ENCODE measurements around the gene LBHD2.

Gene LBHD2

DNA sequence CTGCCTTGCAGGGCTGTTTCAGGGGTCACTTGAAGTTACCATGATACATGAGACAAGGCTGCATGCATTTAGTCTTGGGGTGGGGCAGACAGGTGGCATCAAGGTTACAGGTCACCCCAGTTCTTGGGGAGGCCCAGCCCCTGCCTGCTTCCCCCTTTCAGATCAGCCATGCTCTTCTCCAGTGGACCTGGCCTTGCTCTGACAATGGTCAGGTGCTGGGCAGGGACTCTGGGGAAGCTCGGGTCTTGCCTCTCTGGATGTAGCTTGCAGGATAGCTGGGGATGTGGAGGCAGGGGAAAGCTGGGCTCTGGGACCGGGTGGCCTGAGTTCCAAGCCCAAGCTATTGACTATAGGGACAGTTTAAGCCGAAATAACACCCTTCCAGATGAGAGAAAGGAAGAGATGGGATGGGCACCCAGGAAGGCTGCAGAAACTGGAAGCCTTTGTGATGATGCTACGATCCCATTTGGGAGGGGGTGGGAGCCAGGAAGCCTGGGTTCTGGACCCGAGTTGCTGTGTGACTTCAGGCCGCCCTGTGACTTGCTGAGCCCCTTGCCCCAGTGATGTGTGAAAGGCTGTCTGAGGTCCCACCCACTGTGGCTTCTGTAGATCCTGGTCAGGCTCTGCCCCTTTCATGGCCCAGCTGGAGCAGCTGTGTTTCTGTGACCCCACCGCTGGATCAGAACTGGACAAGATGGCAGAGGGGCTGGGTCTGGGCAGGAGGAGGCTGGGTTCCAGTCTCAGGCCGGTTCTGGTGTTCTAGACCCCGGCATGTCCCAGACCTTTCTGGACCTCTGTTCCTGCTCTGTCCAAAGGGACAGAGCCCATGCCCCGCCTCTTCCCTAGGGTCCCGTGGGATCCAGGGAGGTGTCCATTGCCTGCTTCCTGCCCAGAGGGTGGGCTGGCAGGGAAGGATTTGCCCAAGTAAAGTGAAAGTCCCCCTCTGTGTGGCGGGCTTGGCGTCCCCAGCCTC is 41.4 kb downstream of the LBHD2 start:
- in situ Hi-C loops (cut with MboI; ENCODE audit: low pct_unique_long_range_greater_than_20kb, low sequenced_read_pairs): no loop called here
- no peak for DNase-seq

DNA sequence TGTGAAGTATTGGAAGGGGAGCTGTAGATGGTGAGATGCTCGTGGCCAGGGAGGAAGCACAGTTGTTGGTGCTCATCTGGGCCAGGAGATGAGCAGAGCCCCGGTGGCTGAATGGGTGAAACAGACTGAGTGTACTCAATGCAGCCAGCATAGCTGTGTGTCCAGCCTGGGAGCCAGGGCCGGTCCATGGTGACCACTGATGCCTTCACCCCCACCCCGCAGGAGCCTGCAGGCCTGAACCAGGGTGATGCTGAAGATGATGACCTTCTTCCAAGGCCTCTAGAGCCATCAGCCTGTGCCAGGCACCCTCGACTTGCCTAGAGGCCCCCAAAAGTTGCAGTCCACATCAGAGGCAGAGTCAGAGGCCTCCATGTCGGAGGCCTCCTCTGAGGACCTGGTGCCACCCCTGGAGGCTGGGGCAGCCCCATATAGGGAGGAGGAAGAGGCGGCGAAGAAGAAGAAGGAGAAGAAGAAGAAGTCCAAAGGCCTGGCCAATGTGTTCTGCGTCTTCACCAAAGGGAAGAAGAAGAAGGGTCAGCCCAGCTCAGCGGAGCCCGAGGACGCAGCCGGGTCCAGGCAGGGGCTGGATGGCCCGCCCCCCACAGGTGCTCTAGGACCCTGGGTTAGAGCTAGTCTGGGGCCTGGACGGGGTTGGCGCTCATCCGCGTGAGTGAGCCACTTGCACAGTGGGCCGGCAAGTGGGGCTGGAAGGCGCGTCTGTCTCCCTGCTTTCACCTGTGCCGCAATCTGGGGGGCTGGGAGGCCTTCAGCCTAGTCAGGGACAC is 42.3 kb downstream of the LBHD2 start:
- in situ Hi-C loops (cut with MboI; ENCODE audit: low pct_unique_long_range_greater_than_20kb, low sequenced_read_pairs): no loop called here
- DNase-seq: no peak

DNA sequence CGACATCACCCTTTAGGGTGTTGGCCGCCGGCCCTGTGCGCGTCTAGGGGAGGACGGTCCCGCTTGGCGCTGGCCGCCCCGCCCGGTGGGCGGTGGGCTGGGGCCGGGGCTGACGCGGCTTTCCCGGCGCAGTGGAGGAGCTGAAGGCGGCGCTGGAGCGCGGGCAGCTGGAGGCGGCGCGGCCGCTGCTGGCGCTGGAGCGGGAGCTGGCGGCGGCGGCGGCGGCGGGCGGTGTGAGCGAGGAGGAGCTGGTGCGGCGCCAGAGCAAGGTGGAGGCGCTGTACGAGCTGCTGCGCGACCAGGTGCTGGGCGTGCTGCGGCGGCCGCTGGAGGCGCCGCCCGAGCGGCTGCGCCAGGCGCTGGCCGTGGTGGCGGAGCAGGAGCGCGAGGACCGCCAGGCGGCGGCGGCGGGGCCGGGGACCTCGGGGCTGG is 42.9 kb downstream of the LBHD2 start:
- DNase-seq: no peak

DNA sequence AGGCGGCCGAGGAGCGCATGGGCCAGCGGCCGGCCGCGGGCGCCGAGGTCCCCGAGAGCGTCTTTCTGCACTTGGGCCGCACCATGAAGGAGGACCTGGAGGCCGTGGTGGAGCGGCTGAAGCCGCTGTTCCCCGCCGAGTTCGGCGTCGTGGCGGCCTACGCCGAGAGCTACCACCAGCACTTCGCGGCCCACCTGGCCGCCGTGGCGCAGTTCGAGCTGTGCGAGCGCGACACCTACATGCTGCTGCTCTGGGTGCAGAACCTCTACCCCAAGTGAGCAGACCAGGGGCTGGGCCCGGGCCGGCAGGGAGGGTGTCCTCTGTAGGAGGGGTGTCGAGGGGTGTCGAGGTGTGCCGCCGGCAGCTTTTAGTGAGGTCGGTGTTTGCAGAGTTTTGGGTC is 43.3 kb downstream of the LBHD2 start:
- in situ Hi-C loops (cut with MboI; ENCODE audit: low pct_unique_long_range_greater_than_20kb, low sequenced_read_pairs): no loop called here

More for the DNA sequence above, 42.9 kb downstream of the LBHD2 start:
- in situ Hi-C loops (cut with MboI; ENCODE audit: low pct_unique_long_range_greater_than_20kb, low sequenced_read_pairs): no loop called here

DNA sequence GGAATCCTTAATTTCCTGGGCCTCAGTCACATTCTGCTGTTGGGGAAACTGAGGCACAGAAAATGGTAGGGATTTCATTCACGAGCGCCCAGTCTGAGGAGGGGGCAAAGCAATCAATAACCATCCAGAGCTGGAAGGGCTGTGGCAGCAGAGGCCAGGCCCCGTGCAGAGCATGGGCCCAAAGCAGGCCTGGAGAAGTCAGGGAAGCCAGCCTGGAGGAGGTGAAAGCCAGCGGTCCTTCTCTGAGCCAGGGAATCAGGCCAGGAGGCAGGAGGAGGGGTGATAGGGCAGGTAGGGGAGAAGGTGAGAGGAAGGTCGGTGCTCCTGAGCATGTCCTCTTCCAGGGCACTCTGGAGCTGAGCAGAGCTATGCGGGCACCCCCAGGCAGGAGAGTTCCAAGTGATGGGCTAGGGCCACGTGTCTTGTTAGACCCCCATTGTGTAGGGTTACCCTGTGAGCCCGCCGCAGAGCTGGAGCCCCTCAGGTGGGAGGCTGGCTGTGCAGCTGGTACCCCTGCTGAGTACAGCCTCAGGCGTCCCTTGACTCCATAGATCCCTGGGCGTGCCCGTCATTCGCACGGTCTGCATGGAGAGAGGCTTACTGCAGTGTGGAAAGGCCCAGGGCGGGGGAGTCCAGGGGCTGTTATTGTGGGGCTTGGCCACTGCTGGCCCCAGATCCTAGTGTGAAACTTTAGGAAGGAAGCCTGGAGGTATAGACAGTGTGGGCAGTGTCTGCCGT is 44.0 kb downstream of the LBHD2 start:
- in situ Hi-C loops (cut with MboI; ENCODE audit: low pct_unique_long_range_greater_than_20kb, low sequenced_read_pairs): no loop called here
- no peak for DNase-seq

More for the DNA sequence above, 43.3 kb downstream of the LBHD2 start:
- no peak for DNase-seq

DNA sequence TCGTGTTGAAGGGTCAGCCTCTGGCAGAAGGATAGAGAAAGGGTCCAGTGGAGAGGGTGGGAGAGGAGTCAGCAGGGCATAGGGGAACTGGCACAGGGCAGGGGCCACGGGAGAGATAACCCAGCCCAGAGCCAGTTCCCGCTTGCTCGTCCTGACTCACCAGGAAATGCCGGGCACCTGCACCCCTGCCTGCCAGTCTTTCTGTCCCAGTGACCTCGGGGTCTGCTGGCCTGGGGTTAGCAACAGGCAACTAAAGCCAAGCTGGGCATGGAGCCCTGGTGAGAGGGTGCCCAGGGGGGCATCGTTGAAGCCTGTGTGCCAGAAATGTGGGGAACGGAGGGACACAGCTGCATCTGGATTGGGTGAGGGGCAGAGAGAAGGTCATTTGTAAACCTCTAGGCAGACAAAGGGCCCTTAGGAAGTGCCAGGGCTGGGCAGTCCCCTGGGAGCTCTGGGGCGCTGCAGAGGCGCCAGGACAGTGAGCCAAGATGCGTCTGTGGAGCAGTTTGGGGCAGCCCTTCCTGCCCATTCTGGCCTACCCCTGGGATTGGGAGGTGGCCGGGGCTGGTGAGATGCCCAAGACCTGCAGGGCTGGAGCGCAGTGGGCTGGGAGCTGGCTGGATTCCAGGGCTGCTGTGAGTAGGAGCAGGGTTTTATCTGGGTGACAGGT is 44.8 kb downstream of the LBHD2 start:
- in situ Hi-C loops (cut with MboI; ENCODE audit: low pct_unique_long_range_greater_than_20kb, low sequenced_read_pairs): no loop called here

DNA sequence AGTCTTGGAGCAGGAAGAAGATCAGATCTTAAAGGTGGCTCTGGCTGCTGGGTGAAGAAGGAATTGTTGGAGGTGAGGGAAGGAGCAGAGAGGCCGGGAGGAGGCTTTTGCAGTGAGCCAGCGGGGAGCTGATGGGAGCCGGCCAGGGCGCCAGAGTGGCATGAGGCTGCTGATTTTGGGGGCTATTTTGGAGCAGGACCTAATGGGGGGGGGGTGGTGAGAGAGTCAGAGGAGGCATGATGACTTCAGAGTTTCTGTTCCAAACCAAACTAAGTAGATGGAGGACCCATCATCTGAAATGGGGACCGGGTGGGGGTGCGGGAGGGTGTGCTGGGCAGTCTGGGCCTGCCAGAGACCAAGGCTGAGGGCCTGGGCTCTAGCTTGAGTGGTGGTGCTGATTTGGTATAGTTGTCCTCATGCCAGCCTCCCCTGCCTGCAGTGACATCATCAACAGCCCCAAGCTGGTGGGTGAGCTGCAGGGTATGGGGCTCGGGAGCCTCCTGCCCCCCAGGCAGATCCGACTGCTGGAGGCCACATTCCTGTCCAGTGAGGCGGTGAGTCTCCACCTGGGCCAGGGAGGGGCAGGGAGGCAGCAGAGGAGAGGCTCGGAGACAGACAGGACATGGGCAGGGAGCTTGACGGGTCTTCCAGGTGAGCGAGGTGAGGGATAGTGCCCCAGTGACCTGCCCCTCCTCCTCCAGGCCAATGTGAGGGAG is 45.4 kb downstream of the LBHD2 start:
- in situ Hi-C loops (cut with MboI; ENCODE audit: low pct_unique_long_range_greater_than_20kb, low sequenced_read_pairs): no loop called here
- no peak for DNase-seq

More for the DNA sequence above, 44.8 kb downstream of the LBHD2 start:
- no peak for DNase-seq

DNA sequence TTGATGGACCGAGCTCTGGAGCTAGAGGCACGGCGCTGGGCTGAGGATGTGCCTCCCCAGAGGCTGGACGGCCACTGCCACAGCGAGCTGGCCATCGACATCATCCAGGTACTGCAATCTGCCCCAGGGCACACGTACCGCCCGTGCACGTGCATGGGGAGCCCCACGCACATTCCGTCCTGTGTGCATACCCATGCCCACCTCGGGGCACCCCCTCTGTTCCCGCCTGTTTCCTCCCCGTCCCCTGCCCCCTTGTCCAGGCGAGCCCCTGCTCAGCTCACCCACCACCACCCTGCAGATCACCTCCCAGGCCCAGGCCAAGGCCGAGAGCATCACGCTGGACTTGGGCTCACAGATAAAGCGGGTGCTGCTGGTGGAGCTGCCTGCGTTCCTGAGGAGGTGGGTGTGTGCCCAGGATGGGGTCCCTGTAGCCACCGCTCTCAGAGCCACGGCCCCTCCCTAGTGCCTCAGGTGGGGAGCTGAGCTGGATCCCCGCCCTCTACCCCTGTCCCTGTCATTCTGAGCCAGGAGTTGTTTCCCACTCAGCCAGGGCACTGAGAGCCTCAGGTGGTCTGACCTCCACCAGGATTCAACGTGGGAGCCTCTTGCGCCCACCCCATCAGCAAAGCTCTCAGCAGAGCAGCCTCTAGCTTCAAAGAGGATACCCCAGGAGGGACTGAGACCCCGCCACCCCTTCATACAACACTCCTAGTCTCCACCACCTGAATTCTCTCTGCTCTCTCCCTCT is 46.2 kb downstream of the LBHD2 start:
- in situ Hi-C loops (cut with MboI; ENCODE audit: low pct_unique_long_range_greater_than_20kb, low sequenced_read_pairs): no loop called here
- no peak for DNase-seq

DNA sequence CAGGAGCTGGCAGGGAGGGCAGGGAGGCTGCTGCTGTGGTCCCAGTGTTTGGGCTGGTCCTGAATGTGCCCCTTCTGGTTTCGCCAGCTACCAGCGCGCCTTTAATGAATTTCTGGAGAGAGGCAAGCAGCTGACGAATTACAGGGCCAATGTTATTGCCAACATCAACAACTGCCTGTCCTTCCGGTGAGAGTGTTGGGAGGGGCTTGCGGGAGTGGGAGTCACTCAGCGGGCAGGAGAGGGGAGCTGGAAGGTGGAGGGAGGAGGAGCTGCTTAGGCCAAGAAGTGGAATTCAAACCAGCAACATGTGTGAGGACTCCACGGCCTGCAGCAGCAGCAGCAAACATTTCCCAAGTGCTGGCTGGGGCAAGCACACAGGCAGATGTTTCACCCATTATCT is 47.0 kb downstream of the LBHD2 start:
- DNase-seq: no peak
- in situ Hi-C loops (cut with MboI; ENCODE audit: low pct_unique_long_range_greater_than_20kb, low sequenced_read_pairs): no loop called here

DNA sequence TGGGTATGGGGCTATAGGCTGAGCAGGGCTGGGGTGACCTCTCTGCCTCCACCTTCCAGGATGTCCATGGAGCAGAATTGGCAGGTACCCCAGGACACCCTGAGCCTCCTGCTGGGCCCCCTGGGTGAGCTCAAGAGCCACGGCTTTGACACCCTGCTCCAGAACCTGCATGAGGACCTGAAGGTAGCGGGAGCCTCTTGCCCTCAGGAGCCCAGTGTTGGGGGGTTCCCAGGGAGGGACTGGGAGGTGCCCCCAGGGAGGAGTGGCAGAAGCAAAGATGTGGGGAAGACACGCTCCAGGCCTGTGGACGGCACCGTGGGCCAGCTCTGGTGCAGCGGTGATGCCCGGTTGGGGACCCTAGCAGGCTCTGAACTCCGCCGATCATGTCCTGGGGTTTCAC is 47.6 kb downstream of the LBHD2 start:
- DNase-seq: no peak
- in situ Hi-C loops (cut with MboI; ENCODE audit: low pct_unique_long_range_greater_than_20kb, low sequenced_read_pairs): no loop called here

DNA sequence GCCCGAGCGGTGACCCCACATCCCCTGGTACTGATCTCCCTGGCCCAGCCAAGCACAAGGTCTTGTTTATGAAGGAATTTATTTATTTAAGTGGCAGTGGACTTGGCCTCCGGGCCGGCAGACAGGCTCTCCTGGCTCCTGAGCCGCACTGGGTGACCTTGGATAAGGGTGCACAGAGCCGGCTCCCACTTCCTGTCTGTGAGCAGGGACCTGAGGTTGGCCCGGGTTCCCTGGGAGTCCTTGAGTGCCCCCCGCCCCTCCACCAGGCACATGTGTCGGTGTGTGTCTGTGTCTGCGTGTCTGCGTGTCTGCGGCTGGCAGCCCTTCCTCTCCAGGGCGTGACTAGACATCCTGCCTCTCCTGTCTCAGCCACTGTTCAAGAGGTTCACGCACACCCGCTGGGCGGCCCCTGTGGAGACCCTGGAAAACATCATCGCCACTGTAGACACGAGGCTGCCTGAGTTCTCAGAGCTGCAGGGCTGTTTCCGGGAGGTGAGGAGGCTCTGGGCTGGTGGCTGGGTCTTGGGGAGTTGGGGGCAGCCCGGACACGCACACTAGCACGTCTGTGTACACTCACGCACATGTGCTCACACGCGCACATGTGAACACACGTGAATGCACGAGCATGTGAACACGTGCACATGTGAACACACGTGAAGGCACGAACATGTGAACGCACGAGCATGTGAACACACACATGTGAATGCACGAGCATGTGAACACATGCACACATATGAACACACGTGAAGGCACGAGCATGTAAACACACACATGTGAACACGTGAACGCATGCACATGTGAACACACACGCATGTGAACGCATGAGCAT is 48.6 kb downstream of the LBHD2 start:
- no peak for DNase-seq
- in situ Hi-C loops (cut with MboI; ENCODE audit: low pct_unique_long_range_greater_than_20kb, low sequenced_read_pairs): no loop called here

DNA sequence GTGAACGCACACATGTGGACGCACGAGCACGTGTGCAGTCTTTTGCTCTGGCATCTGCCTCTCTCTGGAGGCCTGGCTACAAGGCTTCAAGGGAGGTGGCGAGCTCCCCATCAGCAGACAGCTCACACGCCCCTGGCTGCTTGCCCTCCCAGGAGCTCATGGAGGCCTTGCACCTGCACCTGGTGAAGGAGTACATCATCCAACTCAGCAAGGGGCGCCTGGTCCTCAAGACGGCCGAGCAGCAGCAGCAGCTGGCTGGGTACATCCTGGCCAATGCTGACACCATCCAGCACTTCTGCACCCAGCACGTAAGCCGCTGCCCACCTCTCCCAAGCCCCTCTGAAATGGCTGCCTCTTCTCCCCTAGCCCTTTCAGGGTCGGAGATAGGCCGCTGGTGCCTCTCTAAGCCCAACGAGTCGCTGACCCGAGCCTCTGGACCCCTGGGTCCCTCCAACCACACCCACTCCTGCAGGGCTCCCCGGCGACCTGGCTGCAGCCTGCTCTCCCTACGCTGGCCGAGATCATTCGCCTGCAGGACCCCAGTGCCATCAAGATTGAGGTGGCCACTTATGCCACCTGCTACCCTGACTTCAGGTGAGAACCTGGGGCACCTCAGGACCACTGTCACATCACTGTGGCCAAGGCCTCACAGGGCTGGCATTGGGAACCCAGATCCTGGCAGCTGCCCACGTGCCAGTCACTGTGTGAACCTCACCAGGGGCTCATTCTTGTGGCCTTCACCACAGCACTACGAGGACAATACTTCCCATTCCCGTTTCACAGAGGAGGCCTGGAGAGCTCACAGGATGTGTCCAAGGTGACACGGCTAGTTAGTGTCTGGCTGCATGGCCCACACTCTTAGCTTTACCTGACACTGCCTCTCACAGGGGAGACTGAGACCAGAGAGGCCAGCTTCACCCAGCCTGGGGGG is 49.5 kb downstream of the LBHD2 start:
- DNase-seq: no peak
- in situ Hi-C loops (cut with MboI; ENCODE audit: low pct_unique_long_range_greater_than_20kb, low sequenced_read_pairs): no loop called here

DNA sequence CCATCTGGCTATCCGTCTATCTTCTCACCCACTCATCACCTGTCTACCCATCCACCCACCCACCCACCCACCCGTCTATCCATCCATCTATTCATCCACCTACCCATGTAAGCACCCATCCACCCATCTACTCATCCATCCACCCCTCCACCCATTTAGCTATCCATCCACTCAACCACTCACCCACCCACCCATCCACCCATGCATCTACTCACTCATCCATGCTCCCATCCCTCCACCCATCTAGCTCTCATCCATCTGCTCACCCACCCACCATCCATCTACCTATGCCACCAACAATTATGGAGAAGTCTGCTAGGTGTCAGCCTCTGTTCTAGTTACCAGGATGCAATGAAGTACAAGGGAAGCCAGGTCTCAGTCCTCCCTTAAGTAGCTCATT is 50.4 kb downstream of the LBHD2 start:
- no peak for DNase-seq
- in situ Hi-C loops (cut with MboI; ENCODE audit: low pct_unique_long_range_greater_than_20kb, low sequenced_read_pairs): no loop called here

DNA sequence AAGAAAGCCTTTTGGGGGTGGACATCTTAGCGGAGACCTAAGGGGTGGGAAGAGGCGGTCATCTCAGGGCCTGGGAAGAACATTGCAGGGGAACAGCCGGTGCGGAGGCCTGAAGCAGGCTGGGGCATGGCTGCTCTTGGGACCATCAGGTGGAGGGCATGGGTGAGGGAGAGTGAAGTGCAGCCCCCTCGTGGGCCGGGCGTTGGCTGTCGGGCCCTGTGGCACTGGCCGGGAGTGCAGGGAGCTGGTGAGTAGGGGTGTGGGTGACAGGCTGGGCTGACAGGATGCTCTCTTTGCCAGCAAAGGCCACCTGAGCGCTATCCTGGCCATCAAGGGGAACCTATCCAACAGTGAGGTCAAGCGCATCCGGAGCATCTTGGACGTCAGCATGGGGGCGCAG is 50.9 kb downstream of the LBHD2 start:
- no peak for DNase-seq
- in situ Hi-C loops (cut with MboI; ENCODE audit: low pct_unique_long_range_greater_than_20kb, low sequenced_read_pairs): no loop called here

DNA sequence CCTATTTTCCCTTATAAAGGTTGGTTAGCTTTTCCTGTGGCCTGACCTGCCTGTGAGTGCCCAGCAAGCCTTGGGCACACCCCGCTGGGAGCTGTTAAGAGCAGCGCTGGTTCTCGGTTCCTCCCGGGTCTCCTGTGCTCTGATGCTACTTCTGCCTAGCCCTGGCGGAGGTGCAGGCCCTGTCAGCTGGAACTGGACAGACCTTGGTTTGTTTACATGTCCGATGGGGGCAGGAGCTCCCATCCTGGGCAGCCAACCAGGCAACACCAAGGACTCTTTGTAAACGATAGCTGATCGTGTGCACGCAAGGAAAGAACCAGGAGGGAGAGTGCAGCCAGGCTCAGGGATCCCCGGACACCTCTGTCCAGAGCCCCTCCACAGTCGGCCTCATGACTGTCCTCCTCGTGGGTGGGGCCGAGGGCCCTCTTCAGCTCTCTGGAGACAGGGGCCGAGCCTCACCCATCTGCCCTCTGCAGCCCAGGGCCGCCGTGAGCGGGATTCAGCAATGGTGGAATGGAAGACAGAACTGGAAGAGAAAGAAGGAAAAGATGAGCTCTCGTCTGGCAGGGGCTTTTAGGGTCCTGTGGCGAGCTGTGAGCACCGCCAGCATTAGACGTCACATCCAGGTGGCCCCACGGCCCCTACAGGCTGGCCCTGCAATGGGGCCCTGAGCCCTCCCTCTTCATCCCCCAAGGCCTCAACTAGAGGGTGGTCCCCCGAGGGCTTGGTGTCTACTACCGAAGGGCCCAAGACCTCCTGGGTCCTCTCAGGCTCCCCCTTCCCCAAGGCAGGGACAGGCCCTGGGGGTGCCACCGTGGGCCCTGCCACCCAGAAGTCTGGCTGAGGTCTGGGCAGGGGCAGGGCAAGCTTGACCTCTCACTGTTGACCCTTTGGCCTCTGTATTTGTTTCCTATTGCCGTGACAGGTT is 51.6 kb downstream of the LBHD2 start:
- in situ Hi-C loops (cut with MboI; ENCODE audit: low pct_unique_long_range_greater_than_20kb, low sequenced_read_pairs): no loop called here
- DNase-seq: no peak
